H1 (cell line): ENCODE results near the gene MRPL11. TPM values are rescaled to one million over a fixed set of nuclear protein-coding genes. Genes with fewer than 3 reads are reported as not detected.

Experiments
- BCL11A ChIP-seq, 2 experiments: IDR thresholded peaks; one replicate each; pipeline ENCODE4 v1.6.1; 2011; ENCODE audit warnings: low read depth in 2 of 2, low read length in 2 of 2, mild to moderate bottlenecking in 2 of 2
- CBX5 ChIP-seq: fragments of 300-800, 300-1000 bp; sonication (generic); IDR thresholded peaks from 2 replicates; pipeline ENCODE4 v1.7.1; 2016; ENCODE audit warnings: antibody characterized with exemption, low read length, low read depth
- CEBPB ChIP-seq: IDR thresholded peaks from 2 replicates; pipeline ENCODE4 v1.6.1; 2012; ENCODE audit warnings: low read depth, low read length
- CREB1 ChIP-seq: IDR thresholded peaks from 2 replicates; pipeline ENCODE4 v1.6.1; 2012; ENCODE audit warnings: inconsistent platforms
- CTBP2 ChIP-seq: IDR thresholded peaks from 2 replicates; pipeline ENCODE4 v1.7.0; 2011; ENCODE audit warnings: borderline replicate concordance, mild to moderate bottlenecking, moderate library complexity, mixed read lengths, low read length; ENCODE audit not compliant: insufficient read depth, insufficient read length
- EP300 ChIP-seq, 2 experiments: IDR thresholded peaks; 1 replicate in 1 of 2; 2 replicates in 1 of 2; pipeline ENCODE4 v1.6.1; 2011 to 2012; ENCODE audit warnings: low read depth in 2 of 2, low read length in 2 of 2, mild to moderate bottlenecking in 2 of 2, borderline replicate concordance in 1 of 2, inconsistent platforms in 1 of 2, moderate library complexity in 1 of 2
- HDAC6 ChIP-seq: IDR thresholded peaks from one replicate; pipeline ENCODE4 v1.7.1; 2012; ENCODE audit warnings: low read depth, mild to moderate bottlenecking, inconsistent platforms, low read length, moderate library complexity
- JUND ChIP-seq: IDR thresholded peaks from 2 replicates; pipeline ENCODE4 v1.6.1; 2011; ENCODE audit warnings: mild to moderate bottlenecking, improper control_type of control experiment, low read length
- MAX ChIP-seq: IDR thresholded peaks from 2 replicates; pipeline ENCODE4 v1.6.1; 2012; ENCODE audit warnings: inconsistent platforms
- NANOG ChIP-seq: IDR thresholded peaks from 2 replicates; pipeline ENCODE4 v1.6.1; 2011; ENCODE audit warnings: low read length, low read depth, mild to moderate bottlenecking, inconsistent platforms; ENCODE audit not compliant: insufficient read depth, poor library complexity, severe bottlenecking
- POLR2A ChIP-seq, 2 experiments: IDR thresholded peaks; 1 replicate in 1 of 2; 2 replicates in 1 of 2; pipeline ENCODE4 v1.6.1; 2011; ENCODE audit warnings: low read depth in 2 of 2, low read length in 2 of 2, mild to moderate bottlenecking in 2 of 2; ENCODE audit errors: control extremely low read depth in 1 of 2
- RBBP5 ChIP-seq: IDR thresholded peaks from 2 replicates; pipeline ENCODE4 v1.7.1; 2012; ENCODE audit warnings: low read depth, mild to moderate bottlenecking, inconsistent platforms, low read length, moderate library complexity, borderline replicate concordance
- RXRA ChIP-seq: IDR thresholded peaks from 2 replicates; pipeline ENCODE4 v1.6.1; 2011; ENCODE audit warnings: low read depth, mild to moderate bottlenecking, low read length, moderate library complexity; ENCODE audit not compliant: insufficient read depth
- SIN3A ChIP-seq, 2 experiments: IDR thresholded peaks in 1 of 2; conservative IDR thresholded peaks in 1 of 2; 2 replicates each; pipeline ENCODE4 v1.6.1; 2011 to 2012; ENCODE audit warnings: low read length in 2 of 2, improper control_type of control experiment in 1 of 2, low read depth in 1 of 2, mild to moderate bottlenecking in 1 of 2
- SIRT6 ChIP-seq: IDR thresholded peaks from one replicate; pipeline ENCODE4 v1.7.1; 2012; ENCODE audit warnings: low read length, inconsistent platforms
- SP4 ChIP-seq: IDR thresholded peaks from 2 replicates; pipeline ENCODE4 v1.6.1; 2012; ENCODE audit warnings: low read length, inconsistent platforms
- SUZ12 ChIP-seq: fragments of 200-600 bp; sonication (generic); IDR thresholded peaks from 2 replicates; pipeline ENCODE4 v1.6.1; 2012; ENCODE audit warnings: mild to moderate bottlenecking, inconsistent platforms, low read length, moderate library complexity, mixed read lengths
- TAF7 ChIP-seq: optimal IDR thresholded peaks from 2 replicates; pipeline ENCODE3; 2011; ENCODE audit warnings: low read depth, mild to moderate bottlenecking, inconsistent platforms, low read length, moderate library complexity, borderline replicate concordance
- TBP ChIP-seq: IDR thresholded peaks from 2 replicates; pipeline ENCODE4 v1.6.1; 2011; ENCODE audit warnings: low read depth, low read length, improper control_type of control experiment
- polyA plus RNA-seq, 7 experiments: library from polyadenylated mRNA; depleted of rRNA in 3 of 7; stranded (reverse) in 5 of 7; unstranded in 2 of 7; fragments of >200 nt in 5 of 7; fragments of 200-250 nt in 2 of 7; gene quantifications; 1 replicate in 5 of 7; 2 replicates in 1 of 7; 4 replicates in 1 of 7; pipeline versions ENCODE4 v1.2.1 to v1.2.3, GENCODE V29; 2011 to 2013; ENCODE audit warnings: missing spikeins in 2 of 7, mixed read lengths in 2 of 7
- total RNA-seq: library from RNA; stranded (reverse); fragmentation: NEBNext Ultra II Directional; extraction: Animal tissue kit (Norgen Biotek cat#: 25700); gene quantifications from 2 replicates; pipeline ENCODE4 v1.2.1, GENCODE V29; 2021
- TF ChIP-seq, protein P1 (sequence below): IDR thresholded peaks from 2 replicates; pipeline ENCODE4 v1.6.1; 2012; ENCODE audit warnings: low read length, inconsistent platforms
- TF ChIP-seq, protein P2 (sequence below): IDR thresholded peaks from 2 replicates; pipeline ENCODE4 v1.6.1; 2011; ENCODE audit warnings: low read length, improper control_type of control experiment

Gene MRPL11
- total and polyA plus RNA-seq, 2 of the 8 experiments (the other 6 are each of a cell fraction or from before 2014, with no cell fraction given), result 105 to 141 TPM

DNA sequence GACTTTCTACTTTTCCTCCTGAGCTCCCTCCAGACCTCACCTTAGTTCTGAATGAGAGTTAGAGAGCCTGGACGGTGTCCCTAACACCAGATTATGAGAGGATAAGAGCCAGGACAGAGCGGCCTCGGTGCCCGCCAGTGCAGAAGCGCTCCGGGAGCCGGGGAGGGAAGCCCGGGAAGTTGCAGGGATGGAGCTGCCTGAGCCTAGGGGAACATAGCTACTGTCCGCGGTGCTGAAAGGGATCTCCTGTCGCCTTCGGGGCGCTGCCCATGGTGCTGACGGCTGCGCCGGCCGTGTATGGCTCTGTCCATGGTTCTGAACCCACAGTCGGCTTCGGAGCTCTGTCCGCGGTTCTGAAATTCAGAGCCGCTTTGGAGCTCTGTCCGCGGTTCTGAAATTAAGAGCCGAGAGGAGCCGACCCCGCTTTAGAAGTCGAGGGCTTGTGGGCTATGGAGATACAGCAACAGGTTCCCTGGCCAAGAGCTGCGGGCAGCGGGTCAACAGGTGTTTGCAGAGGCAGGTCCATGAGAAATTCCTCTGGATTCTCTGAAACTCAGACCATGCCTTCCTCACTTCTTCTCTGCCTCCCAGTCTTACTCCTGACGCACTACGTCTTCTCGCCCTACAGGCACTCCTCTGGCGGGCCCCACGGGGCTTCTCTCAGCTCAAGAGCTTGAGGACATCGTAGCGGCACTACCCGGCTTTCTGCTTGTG lies 17.0 kb downstream of the MRPL11 start (continued):
- TF ChIP-seq NANOG (peak; percentile 49), RBBP5 (no peak), TAF7 (peak; percentile 100), SIRT6 (no peak), TBP (no peak; the same call in 1 of the 2 replicates), CTBP2 (peak; percentile 95), EP300 (IDR thresholded peaks at IDR 0.05; ENCODE audit: borderline replicate concordance in 1 of 2, low read depth in 2 of 2, low read length in 2 of 2) (peak; percentile 39 to 59; a peak in 2 of 3 replicates), JUND (no peak), SIN3A (conservative IDR thresholded peaks at IDR 0.05 in 1 of 2, IDR thresholded peaks at IDR 0.05 in 1 of 2; ENCODE audit: low read depth in 1 of 2, low read length in 2 of 2) (peak; percentile 100), CREB1 (peak; percentile 88), SUZ12 (0 out of 2 replicates have a peak, but pooled peaks have one; percentile 32), SP4 (peak; percentile 96), MAX (peak; percentile 95), HDAC6 (peak; percentile 22), BCL11A (IDR thresholded peaks at IDR 0.05; ENCODE audit: low read depth in 2 of 2, low read length in 2 of 2) (no peak), POLR2A (IDR thresholded peaks at IDR 0.05; ENCODE audit: control extremely low read depth in 1 of 2, low read depth in 2 of 2, low read length in 2 of 2) (peak in 1 of 2 experiments; percentile 22; a peak in 1 of 3 replicates), CEBPB (no peak), CBX5 (no peak), RXRA (no peak)
- TF ChIP-seq, protein P1, sequence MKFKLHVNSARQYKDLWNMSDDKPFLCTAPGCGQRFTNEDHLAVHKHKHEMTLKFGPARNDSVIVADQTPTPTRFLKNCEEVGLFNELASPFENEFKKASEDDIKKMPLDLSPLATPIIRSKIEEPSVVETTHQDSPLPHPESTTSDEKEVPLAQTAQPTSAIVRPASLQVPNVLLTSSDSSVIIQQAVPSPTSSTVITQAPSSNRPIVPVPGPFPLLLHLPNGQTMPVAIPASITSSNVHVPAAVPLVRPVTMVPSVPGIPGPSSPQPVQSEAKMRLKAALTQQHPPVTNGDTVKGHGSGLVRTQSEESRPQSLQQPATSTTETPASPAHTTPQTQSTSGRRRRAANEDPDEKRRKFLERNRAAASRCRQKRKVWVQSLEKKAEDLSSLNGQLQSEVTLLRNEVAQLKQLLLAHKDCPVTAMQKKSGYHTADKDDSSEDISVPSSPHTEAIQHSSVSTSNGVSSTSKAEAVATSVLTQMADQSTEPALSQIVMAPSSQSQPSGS, result peak; percentile 98
- TF ChIP-seq, protein P2, sequence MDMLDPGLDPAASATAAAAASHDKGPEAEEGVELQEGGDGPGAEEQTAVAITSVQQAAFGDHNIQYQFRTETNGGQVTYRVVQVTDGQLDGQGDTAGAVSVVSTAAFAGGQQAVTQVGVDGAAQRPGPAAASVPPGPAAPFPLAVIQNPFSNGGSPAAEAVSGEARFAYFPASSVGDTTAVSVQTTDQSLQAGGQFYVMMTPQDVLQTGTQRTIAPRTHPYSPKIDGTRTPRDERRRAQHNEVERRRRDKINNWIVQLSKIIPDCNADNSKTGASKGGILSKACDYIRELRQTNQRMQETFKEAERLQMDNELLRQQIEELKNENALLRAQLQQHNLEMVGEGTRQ, result no peak
